Mucosa of descending colon (tissue), 3 donors: ENCODE results near the gene SLC27A2. TPM values are rescaled to one million over a fixed set of nuclear protein-coding genes. Genes with fewer than 3 reads are reported as not detected.
"Not testable (repeated sequence)": the region's sequence is repeated elsewhere in the genome, so short reads cannot be mapped to it uniquely, and the experiment has no call there.

Experiments
- ATAC-seq: fragments of 200-7000 bp; cut with Tn5 transposase; one replicate; pipeline ENCODE4 v1.9.1; 2020; ENCODE audit warnings: mild to moderate bottlenecking, moderate library complexity
- DNase-seq, 3 donors: peaks; one replicate each; pipeline ENCODE4 v3.0.0-alpha.2; 2020
- H3K36me3 ChIP-seq: fragments of 200-600 bp; one replicate; pipeline ENCODE4 v1.8.0; 2021; ENCODE audit warnings: low read depth, mild to moderate bottlenecking
- H3K4me1 ChIP-seq: fragments of 200-600 bp; one replicate; pipeline ENCODE4 v1.8.0; 2021; ENCODE audit warnings: low read depth, mild to moderate bottlenecking
- H3K4me3 ChIP-seq: fragments of 200-600 bp; one replicate; pipeline ENCODE4 v1.8.0; 2021; ENCODE audit warnings: mild to moderate bottlenecking
- H3K9me3 ChIP-seq: fragments of 200-600 bp; one replicate; pipeline ENCODE4 v1.8.0; 2021; ENCODE audit warnings: mild to moderate bottlenecking
- intact Hi-C, 2 donors: fragments of 100-400 bp; cut with DNase I in 1 of 2; cut with micrococcal nuclease in 1 of 2; formaldehyde crosslinking; loops; one replicate each; pipeline versions ENCODE4 v1.11.0 to v1.11.1; 2022; cut with DNase I, micrococcal nuclease
- total RNA-seq, 3 donors: library from RNA; stranded (reverse); fragmentation: NEBNext Ultra II Directional in 2 of 3; extraction: Animal tissue kit (Norgen Biotek cat#: 25700) in 2 of 3; gene quantifications; one replicate each; pipeline versions ENCODE4 v1.2.1 to v1.2.4, GENCODE V29; 2021 to 2023
- TF ChIP-seq, protein P1 (sequence below): fragments of 200-600 bp; IDR thresholded peaks from one replicate; pipeline ENCODE4 v1.8.0; 2022; ENCODE audit warnings: antibody characterized with exemption, mild to moderate bottlenecking
- donor health status: DM: no; HTN: no; CAD: no; lungs with moderate emphysema.
- donor health status: DM: no; HTN: no; CAD: no.
- donor health status: DM: no; HTN: yes; CAD: no.

SLC27A2 gene
- total RNA-seq, 3 donors from 2014 or later = 14.8 to 27.9 (median 27.8) TPM

DNA sequence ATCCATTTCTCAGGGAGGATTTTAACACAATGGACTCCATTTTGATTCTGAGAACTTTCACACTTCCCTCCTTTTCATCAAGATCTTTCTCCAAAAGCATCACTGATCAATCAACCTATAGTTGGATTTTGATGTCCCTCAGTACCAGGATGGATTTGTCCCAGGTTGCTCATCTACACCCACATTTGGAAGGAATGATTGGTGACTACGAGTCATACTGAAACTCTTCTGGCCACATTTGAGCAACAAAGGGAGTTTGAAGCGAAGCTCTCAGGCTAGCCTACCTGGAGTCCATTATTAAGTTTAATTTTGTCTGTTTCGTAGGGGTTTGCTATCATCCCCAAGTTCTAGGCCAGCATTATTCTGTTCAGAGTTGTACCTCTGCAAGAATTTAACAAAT, 31.6 kb upstream of the SLC27A2 start:
- intact Hi-C loops = no loop called here
- ATAC-seq = no peak
- H3K4me1 ChIP-seq = no peaks in the 10 kb centered on the region
- H3K36me3 ChIP-seq = no peaks in the 10 kb centered on the region
- TF ChIP-seq, protein P1, sequence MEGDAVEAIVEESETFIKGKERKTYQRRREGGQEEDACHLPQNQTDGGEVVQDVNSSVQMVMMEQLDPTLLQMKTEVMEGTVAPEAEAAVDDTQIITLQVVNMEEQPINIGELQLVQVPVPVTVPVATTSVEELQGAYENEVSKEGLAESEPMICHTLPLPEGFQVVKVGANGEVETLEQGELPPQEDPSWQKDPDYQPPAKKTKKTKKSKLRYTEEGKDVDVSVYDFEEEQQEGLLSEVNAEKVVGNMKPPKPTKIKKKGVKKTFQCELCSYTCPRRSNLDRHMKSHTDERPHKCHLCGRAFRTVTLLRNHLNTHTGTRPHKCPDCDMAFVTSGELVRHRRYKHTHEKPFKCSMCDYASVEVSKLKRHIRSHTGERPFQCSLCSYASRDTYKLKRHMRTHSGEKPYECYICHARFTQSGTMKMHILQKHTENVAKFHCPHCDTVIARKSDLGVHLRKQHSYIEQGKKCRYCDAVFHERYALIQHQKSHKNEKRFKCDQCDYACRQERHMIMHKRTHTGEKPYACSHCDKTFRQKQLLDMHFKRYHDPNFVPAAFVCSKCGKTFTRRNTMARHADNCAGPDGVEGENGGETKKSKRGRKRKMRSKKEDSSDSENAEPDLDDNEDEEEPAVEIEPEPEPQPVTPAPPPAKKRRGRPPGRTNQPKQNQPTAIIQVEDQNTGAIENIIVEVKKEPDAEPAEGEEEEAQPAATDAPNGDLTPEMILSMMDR = no peak
- H3K9me3 ChIP-seq = peaks cover 5% of the 10 kb centered on the region
- DNase-seq = no peak
- no peak overlapping the region for H3K4me3 ChIP-seq

DNA sequence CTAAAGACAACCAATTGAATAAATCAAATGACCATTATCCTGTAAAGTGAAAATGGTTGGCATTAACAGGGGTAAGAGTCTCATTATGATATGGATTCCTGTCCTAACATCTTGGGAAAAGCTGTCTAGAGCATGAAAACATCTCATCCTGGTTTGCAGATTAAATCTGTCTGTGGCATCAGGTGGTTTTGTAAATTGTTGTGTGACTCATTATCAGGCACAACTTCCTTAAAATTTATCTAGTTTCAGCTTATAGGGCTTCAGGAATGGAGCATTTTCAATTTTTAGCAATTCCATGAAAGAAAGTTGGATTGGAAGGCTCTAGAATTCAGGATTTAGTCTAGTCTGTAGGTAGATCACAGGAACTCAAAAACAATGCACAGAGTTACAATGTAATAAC, 31.1 kb upstream of the SLC27A2 start:
- Histone ChIP-seq H3K4me1 (no peaks in the 10 kb centered on the region), H3K36me3 (no peaks in the 10 kb centered on the region), H3K9me3 (peaks cover 6% of the 10 kb centered on the region), H3K4me3 (no peak overlapping the region)
- intact Hi-C loops = no loop called here
- ATAC-seq (no peak), DNase-seq (no peak)
- TF ChIP-seq, protein P1 = no peak

DNA sequence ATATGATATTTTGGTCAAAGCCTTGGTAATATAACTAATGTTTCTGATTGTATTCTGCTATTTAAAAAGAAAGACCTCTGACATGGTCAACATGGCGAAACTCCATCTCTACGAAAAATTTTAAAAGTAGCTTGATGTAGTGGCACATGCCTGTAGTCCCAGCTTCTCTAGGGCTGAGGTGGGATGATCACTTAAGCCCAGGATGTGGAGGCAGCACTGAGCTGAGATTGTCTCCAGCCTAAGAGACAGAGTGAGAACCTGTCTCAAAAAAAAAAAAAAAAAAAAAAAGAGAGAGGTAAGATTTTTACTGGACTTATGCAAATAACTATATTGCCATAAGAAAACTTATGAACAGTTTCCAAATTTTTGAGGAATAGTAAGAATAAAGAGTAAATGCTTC, 30.5 kb upstream of the SLC27A2 start:
- DNase-seq (no peak), ATAC-seq (no peak)
- H3K36me3 ChIP-seq = no peaks in the 10 kb centered on the region
- H3K9me3 ChIP-seq = peaks cover 6% of the 10 kb centered on the region
- TF ChIP-seq, protein P1 = no peak
- intact Hi-C loops = no loop called here
- H3K4me1 ChIP-seq = no peaks in the 10 kb centered on the region
- no peak overlapping the region for H3K4me3 ChIP-seq

DNA sequence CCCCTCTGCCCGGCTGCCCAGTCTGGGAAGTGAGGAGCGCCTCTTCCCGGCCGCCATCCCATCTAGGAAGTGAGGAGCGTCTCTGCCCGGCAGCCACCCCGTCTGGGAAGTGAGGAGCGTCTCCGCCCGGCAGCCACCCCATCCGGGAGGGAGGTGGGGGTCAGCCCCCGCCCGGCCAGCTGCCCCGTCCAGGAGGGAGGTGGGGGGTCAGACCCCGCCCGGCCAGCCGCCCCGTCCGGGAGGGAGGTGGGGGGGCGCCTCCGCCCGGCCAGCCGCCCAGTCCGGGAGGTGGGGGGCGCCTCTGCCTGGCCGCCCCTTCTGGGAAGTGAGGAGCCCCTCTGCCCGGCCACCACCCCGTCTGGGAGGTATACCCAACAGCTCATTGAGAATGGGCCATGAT, 23.8 kb upstream of the SLC27A2 start:
- intact Hi-C loops, H3K9me3 ChIP-seq, H3K36me3 ChIP-seq, H3K4me3 ChIP-seq, DNase-seq, H3K4me1 ChIP-seq, ATAC-seq: not testable (repeated sequence)

DNA sequence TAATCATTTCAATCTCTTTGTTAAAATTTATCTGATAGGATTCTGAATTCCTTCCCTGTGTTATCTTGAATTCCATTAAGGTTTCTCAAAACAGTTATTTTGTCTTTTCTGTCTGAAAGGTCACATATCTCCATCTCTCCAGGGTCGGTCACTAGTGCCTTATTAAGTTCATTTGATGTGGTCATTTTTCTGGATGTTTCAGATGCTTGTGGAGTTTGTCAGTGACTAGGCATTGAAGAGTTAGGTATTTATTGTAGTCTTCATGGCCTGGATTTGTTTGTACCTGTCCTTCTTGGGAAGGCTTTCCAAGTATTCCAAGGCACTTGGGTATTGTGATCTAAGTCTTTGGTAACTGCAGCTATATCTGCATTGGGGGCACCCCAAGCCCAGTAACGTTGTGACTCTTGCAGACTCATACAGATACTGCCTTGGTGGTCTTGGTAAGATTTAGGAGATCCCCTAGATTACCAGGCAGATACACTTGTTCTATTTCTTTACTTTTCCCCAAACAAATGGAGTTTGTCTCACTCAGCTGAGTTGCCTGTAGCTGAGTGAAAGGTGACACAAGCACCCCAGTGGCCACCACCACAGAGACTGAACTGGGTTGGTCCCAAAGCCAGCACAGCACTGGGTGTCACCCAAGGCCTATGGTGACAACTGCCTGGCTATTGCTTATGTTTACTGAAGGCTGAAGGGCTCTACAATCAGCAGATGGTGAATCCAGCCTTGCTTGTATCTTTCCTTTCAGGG, 18.9 kb upstream of the SLC27A2 start:
- Histone ChIP-seq H3K36me3 (no peaks in the 10 kb centered on the region), H3K4me3 (no peak overlapping the region), H3K9me3 (no peaks in the 10 kb centered on the region), H3K4me1 (peaks cover 2% of the 10 kb centered on the region)
- ATAC-seq (no peak), DNase-seq (no peak)
- TF ChIP-seq, protein P1 = no peak
- intact Hi-C loops = no loop called here

DNA sequence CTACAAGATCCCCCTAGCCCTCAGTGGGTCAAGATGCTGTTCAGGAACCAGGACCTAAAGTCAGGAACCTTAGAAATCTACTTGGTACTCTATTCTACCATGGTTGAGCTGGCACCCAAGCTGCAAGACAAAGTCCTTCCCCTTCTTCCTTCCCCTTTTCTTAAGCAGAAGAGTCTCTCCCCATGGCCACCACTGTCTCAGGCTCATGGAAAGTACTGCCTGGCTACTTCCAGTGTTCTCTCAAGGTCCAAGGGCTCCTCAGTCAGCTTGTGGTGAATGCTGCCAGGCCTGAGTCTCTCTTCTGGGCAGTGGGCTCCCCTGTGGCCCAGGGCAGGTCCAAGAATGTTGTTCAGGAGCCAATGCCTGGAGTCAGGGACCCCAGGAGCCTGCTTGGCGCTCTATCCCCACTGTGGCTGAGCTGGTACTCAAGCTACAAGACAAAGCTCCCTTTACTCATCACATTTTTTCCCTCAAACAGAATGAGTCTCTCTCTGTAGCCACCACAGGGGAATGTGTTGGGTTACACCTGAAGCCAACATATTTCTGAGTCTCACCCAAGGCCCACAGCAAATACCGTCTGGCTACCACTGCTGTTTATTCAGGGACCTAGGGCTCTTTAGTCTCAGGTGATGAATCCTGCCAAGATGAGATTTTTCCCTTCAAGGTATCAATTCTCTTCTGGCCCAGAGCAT, 18.1 kb upstream of the SLC27A2 start:
- ATAC-seq (no peak), DNase-seq (no peak)
- Histone ChIP-seq H3K36me3 (no peaks in the 10 kb centered on the region), H3K4me3 (no peak overlapping the region), H3K4me1 (peaks cover 2% of the 10 kb centered on the region), H3K9me3 (no peaks in the 10 kb centered on the region)
- TF ChIP-seq, protein P1 = no peak
- intact Hi-C loops = no loop called here
